Keratinocyte (primary cell): ENCODE data around the gene NGLY1. TPM values are rescaled to one million over a fixed set of nuclear protein-coding genes. Genes with fewer than 3 reads are reported as not detected.

Experiments used
- DNase-seq: peaks from one replicate; pipeline ENCODE4 v3.0.0-alpha.2; 2011; ENCODE audit warnings: low read depth, missing footprints, low spot score
- FAIRE-seq: peaks from 2 replicates; lab custom pipeline; 2011; peaks lifted over from hg19 to GRCh38; lab: Jason Lieb, UNC
- H2AFZ ChIP-seq: 2 replicates; pipeline ENCODE4 v1.6.0; 2012; ENCODE audit warnings: low read length, control low read depth, inconsistent platforms; ENCODE audit not compliant: control insufficient read depth
- H3K27ac ChIP-seq: 2 replicates; pipeline ENCODE4 v1.5.1; 2011; ENCODE audit warnings: low read length; ENCODE audit not compliant: control insufficient read depth, insufficient read depth
- H3K27me3 ChIP-seq: 3 replicates; pipeline ENCODE4 v1.6.0; 2011; ENCODE audit warnings: low read length; ENCODE audit not compliant: control insufficient read depth, insufficient read depth; ENCODE audit errors: extremely low read depth
- H3K36me3 ChIP-seq, 2 experiments: 2 replicates in 1 of 2; 3 replicates in 1 of 2; pipeline ENCODE4 v1.5.1; 2011; ENCODE audit warnings: low read length in 2 of 2, mild to moderate bottlenecking in 1 of 2; ENCODE audit not compliant: control insufficient read depth in 2 of 2, insufficient read depth in 2 of 2; ENCODE audit errors: extremely low read depth in 1 of 2
- H3K4me1 ChIP-seq: 3 replicates; pipeline ENCODE4 v1.5.1; 2011; ENCODE audit warnings: low read length; ENCODE audit not compliant: control insufficient read depth, insufficient read depth; ENCODE audit errors: extremely low read depth
- H3K4me2 ChIP-seq: 3 replicates; pipeline ENCODE4 v1.6.0; 2011; ENCODE audit warnings: low read depth, low read length; ENCODE audit not compliant: control insufficient read depth, insufficient read depth; ENCODE audit errors: extremely low read depth
- H3K4me3 ChIP-seq, 3 experiments: fragments of 200-600 bp in 1 of 3; sonication (generic) in 1 of 3; 2 replicates in 2 of 3; 3 replicates in 1 of 3; pipeline ENCODE4 v1.5.1; 2011 to 2016; ENCODE audit warnings: low read length in 3 of 3, mild to moderate bottlenecking in 3 of 3, control low read depth in 2 of 3, inconsistent platforms in 1 of 3, low read depth in 1 of 3, mixed read lengths in 1 of 3, mixed run types in 1 of 3, moderate library complexity in 1 of 3; ENCODE audit not compliant: control insufficient read depth in 2 of 3, insufficient read depth in 2 of 3; ENCODE audit errors: extremely low read depth in 1 of 3
- H3K79me2 ChIP-seq: 2 replicates; pipeline ENCODE4 v1.6.0; 2012; ENCODE audit warnings: low read length; ENCODE audit not compliant: control insufficient read depth, insufficient read depth
- H3K9ac ChIP-seq: 3 replicates; pipeline ENCODE4 v1.6.0; 2011; ENCODE audit warnings: low read length; ENCODE audit not compliant: control insufficient read depth, insufficient read depth; ENCODE audit errors: extremely low read depth
- H3K9me1 ChIP-seq: 3 replicates; pipeline ENCODE4 v1.6.0; 2011; ENCODE audit warnings: low read length; ENCODE audit not compliant: control insufficient read depth, insufficient read depth; ENCODE audit errors: extremely low read depth
- H3K9me3 ChIP-seq: 2 replicates; pipeline ENCODE4 v1.5.1; 2012; ENCODE audit warnings: low read depth, low read length; ENCODE audit not compliant: control insufficient read depth
- H4K20me1 ChIP-seq: 3 replicates; pipeline ENCODE4 v1.6.0; 2011; ENCODE audit warnings: low read length; ENCODE audit not compliant: control insufficient read depth, insufficient read depth; ENCODE audit errors: extremely low read depth
- EZH2 ChIP-seq: IDR thresholded peaks from one replicate; pipeline ENCODE4 v1.6.1; 2012; ENCODE audit warnings: inconsistent platforms, mild to moderate bottlenecking, low read length, moderate library complexity
- dilution Hi-C: fragments of 300-500 bp; cut with MboI; formaldehyde crosslinking; loops from one replicate; pipeline ENCODE4 v1.7.0; 2020; ENCODE audit warnings: low sequenced_read_pairs; ENCODE audit not compliant: extremely low pct_ligation_motif_present
- polyA plus RNA-seq, 5 experiments: library from polyadenylated mRNA; depleted of rRNA in 3 of 5; stranded (reverse) in 3 of 5; stranded (forward) in 1 of 5; unstranded in 1 of 5; fragments of >200 nt; gene quantifications; 1 replicate in 1 of 5; 2 replicates in 3 of 5; 3 replicates in 1 of 5; pipeline versions ENCODE4 v1.2.1 to v1.2.3, GENCODE V29; 2011 to 2012; ENCODE audit warnings: missing spikeins in 2 of 5, low read depth in 1 of 5, low replicate concordance in 1 of 5
- TF ChIP-seq, protein P1 (sequence below), 3 experiments: IDR thresholded peaks in 1 of 3; conservative IDR thresholded peaks in 1 of 3; optimal IDR thresholded peaks in 1 of 3; 2 replicates in 2 of 3; 3 replicates in 1 of 3; pipeline versions ENCODE3 to v1.5.1; 2011; ENCODE audit warnings: low read length in 3 of 3, mild to moderate bottlenecking in 3 of 3, moderate library complexity in 2 of 3, control low read depth in 1 of 3, inconsistent platforms in 1 of 3; ENCODE audit not compliant: insufficient read depth in 2 of 3; ENCODE audit errors: extremely low read depth in 1 of 3

Gene NGLY1
- polyA plus RNA-seq, 1 donor (not counting 4 experiments of a cell fraction or from before 2014, with no cell fraction given), result 19.5 TPM

DNA sequence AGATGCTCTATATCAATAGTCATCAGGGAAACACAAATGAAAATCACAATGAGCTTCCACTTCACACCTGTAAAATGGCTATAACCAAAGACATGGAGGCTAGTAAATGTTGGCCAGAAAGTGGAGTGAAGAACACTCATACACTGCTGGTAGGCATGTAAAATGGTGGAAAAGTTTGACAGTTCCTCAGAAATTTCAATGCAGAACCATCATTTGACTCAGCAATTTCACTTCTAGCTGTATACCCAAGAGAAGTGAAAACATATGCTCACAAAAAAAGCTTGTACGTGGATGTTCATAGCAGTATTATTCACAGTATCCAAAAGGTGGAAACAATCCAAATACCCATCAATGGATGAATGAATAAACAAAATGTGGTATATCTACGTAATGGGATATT lies 99.4 kb downstream of the NGLY1 start:
- Histone ChIP-seq H3K4me2 (no peak overlapping the region), H3K27me3 (no peaks in the 10 kb centered on the region), H3K27ac (no peak overlapping the region), H2AFZ (no peak overlapping the region), H3K36me3 (no peaks in the 10 kb centered on the region), H3K9me3 (no peaks in the 10 kb centered on the region), H3K79me2 (no peaks in the 10 kb centered on the region), H3K4me3 (no peak overlapping the region), H4K20me1 (no peaks in the 10 kb centered on the region), H3K4me1 (no peaks in the 10 kb centered on the region), H3K9me1 (no peaks in the 10 kb centered on the region), H3K9ac (no peak overlapping the region)
- no peak for FAIRE-seq
- dilution Hi-C loops, result no loop called here
- TF ChIP-seq EZH2, result no peak
- TF ChIP-seq, protein P1, sequence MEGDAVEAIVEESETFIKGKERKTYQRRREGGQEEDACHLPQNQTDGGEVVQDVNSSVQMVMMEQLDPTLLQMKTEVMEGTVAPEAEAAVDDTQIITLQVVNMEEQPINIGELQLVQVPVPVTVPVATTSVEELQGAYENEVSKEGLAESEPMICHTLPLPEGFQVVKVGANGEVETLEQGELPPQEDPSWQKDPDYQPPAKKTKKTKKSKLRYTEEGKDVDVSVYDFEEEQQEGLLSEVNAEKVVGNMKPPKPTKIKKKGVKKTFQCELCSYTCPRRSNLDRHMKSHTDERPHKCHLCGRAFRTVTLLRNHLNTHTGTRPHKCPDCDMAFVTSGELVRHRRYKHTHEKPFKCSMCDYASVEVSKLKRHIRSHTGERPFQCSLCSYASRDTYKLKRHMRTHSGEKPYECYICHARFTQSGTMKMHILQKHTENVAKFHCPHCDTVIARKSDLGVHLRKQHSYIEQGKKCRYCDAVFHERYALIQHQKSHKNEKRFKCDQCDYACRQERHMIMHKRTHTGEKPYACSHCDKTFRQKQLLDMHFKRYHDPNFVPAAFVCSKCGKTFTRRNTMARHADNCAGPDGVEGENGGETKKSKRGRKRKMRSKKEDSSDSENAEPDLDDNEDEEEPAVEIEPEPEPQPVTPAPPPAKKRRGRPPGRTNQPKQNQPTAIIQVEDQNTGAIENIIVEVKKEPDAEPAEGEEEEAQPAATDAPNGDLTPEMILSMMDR (optimal IDR thresholded peaks at IDR 0.05 in 1 of 3, IDR thresholded peaks at IDR 0.05 in 1 of 3, conservative IDR thresholded peaks at IDR 0.05 in 1 of 3; ENCODE audit: extremely low read depth in 1 of 3, insufficient read depth in 2 of 3, low read length in 3 of 3), result no peak
- DNase-seq, result no peak

GRCh38 chr3:25683410-25683809 lies 99.8 kb downstream of the NGLY1 start:
- TF ChIP-seq, protein P1 (optimal IDR thresholded peaks at IDR 0.05 in 1 of 3, IDR thresholded peaks at IDR 0.05 in 1 of 3, conservative IDR thresholded peaks at IDR 0.05 in 1 of 3; ENCODE audit: extremely low read depth in 1 of 3, insufficient read depth in 2 of 3, low read length in 3 of 3), result no peak
- TF ChIP-seq EZH2, result no peak
- Histone ChIP-seq H3K9me1 (no peaks in the 10 kb centered on the region), H3K27me3 (no peaks in the 10 kb centered on the region), H3K36me3 (no peaks in the 10 kb centered on the region), H3K4me2 (no peak overlapping the region), H3K9me3 (no peaks in the 10 kb centered on the region), H4K20me1 (no peaks in the 10 kb centered on the region), H3K9ac (no peak overlapping the region), H3K4me3 (no peak overlapping the region), H2AFZ (no peak overlapping the region), H3K4me1 (no peaks in the 10 kb centered on the region), H3K27ac (no peak overlapping the region), H3K79me2 (no peaks in the 10 kb centered on the region)
- FAIRE-seq (no peak), DNase-seq (no peak)
- dilution Hi-C loops, result no loop called here
